GM18520 (cell line): ENCODE data around the gene ARHGEF26.

ENCODE experiments used
- ATAC-seq: cut with Tn5 transposase; IDR thresholded peaks from one replicate; pipeline ENCODE4 v1.9.1; 2021; ENCODE audit not compliant: unreplicated experiment

Gene ARHGEF26

DNA sequence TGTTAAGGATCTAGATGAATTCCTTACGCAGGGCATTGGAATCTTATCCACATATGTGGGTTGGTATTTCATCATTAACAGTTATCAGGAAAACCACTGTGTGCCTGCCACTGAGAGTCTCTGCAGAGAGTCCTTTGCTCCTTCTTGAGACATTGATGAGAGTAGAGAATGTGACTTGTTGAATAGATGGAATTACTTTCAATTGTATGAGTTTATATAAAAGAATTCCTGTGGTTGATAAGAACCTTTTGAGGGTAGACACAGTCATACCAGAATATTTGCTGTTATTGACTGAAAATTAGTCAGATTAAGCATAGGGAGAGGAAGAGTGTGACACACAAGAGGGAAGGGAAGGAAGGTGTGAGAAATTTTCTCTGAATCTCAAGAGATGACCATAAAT, 30.8 kb downstream of the ARHGEF26 start:
- ATAC-seq = no peak

- no peak for ATAC-seq
Measured at GRCh38 chr3:154152741-154153140, 31.6 kb downstream of the ARHGEF26 start.

DNA sequence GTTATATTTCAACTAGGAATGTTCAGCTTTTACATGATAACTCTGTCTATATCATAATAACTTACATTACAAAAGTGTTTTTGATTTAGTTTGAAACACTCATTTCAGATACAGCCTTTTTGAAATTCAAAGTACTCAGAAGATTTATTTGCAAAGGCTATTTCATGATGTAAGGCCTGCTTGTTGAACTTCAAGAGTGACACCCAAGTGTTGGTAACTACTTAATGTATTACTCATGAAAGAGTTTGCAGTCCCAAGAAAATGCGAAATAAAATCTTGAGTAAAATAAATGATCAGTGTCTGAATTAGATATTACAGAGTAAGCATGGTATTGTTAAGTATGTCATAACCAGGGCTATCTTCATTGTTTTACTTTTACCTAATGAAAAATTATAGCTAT, 35.3 kb downstream of the ARHGEF26 start:
- no peak for ATAC-seq

GRCh38 chr3:154161806-154162205, 40.6 kb downstream of the ARHGEF26 start:
- ATAC-seq = no peak

DNA sequence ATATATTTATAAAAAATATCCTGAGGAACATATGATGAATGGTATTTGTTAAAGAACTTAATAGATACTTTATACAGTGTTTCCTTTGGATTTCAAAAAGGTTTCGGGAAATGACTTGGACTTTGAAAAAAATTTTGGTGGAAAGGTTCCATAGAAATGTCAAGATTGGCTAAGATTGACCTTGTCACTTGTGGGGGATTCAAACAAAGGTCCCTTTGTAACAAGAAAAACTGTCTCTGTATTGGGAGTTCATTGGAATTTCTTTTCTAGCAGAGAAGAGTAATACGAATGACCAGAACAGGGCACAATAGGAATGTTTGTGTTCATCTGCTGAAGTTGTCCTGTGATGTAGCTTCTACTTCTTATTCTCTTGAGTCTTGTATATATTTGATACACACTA, 43.2 kb downstream of the ARHGEF26 start:
- no peak for ATAC-seq

DNA sequence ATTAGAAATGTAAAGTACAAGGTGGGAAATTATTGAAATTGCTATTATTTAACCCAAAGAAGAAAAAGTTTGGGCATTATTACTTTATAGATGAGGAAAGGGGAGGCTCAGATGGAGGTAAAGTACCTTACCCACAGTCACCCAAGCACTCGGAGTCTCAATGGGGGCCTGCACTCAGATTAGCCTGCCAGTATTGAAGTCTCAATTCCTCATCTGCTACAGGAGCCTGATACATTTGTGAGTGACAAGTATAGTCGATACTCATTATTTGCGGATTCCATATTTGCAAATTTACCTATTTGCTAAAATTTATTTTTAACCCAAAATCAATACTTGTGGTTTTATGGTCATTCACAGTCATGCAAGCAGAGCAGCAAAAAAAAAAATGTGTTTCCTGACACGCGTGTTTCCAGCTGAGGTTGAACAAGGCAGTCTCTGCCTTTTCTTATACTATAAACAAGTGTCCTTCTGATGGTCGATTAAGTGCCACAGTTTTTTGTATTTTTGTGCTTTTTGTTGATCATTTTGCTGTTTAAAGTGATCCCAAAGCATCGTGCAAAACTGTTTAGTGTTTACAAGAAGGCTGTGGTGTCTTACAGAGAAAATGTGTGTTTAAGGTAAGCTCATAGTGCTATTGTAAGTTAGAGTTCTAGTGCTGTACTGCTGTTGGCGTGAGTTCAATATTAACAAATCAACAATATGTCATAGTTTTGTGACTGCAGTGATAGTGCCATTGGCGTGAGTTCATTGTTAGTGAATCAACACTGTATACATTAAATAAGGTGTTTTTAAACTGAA, 48.0 kb downstream of the ARHGEF26 start:
- no peak for ATAC-seq

- ATAC-seq = no peak
Measured at GRCh38 chr3:154169796-154170110, 48.6 kb downstream of the ARHGEF26 start.

DNA sequence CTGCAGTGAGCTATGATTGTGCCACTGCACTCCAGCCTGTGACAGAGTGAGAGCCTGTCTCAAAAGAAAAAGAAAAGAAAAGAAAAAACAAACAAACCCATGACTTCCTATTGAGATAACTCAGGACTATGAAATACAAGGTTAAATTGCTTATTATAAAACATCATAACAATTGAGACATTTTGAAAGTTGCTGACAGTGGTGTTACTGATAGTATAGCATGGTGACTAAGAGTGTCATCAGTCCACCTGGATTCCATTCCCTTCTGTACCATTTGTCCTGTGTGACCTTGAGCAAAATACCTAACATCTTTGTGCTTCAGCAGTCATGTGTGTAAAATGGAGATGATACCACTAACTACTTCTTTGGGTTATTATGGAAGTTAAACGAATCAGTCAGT, 49.1 kb downstream of the ARHGEF26 start:
- ATAC-seq = no peak

- no peak for ATAC-seq
Measured at GRCh38 chr3:154175041-154175440, 53.9 kb downstream of the ARHGEF26 start.

DNA sequence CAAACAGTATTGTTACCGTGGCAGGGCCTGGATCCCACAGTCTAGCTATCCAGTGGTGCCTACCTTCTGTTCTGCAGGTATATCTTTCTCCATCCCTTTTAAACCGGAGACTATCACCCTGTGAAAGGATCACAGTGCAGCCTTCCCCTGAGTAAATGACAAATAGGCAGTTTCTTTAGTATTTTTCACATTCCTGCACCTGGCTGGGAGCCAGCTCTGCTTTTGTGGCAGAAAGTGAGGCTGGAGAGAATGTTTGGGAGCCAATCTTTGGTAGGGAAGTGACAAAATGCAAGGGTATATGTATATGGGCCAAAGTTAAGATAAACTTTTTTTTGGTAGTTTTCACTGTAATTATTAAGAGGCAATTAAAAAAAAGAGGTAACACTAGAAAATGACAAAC, 54.8 kb downstream of the ARHGEF26 start:
- ATAC-seq = no peak

DNA sequence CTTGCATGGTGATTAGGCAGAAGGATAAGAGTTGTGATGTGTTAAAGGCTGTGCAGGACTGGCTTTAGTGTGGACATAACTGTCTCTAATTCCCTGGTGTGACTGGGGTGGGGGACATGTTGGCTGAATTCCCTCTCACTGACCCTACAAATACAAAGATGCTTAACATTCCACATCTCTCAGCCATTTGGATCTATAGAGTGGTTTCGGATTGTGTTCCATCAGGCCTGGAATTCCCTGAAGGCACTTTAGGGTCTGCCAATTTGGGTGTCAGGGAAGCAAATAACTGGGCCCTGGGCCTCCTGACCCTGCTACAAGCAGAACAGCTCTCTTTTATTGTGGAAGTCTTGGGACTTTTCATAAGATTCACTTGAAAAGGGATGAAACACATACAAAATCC, 56.2 kb downstream of the ARHGEF26 start:
- no peak for ATAC-seq

GRCh38 chr3:154178172-154178571, 57.0 kb downstream of the ARHGEF26 start:
- ATAC-seq = no peak

GRCh38 chr3:154180836-154181691, 59.9 kb downstream of the ARHGEF26 start:
- ATAC-seq = no peak

DNA sequence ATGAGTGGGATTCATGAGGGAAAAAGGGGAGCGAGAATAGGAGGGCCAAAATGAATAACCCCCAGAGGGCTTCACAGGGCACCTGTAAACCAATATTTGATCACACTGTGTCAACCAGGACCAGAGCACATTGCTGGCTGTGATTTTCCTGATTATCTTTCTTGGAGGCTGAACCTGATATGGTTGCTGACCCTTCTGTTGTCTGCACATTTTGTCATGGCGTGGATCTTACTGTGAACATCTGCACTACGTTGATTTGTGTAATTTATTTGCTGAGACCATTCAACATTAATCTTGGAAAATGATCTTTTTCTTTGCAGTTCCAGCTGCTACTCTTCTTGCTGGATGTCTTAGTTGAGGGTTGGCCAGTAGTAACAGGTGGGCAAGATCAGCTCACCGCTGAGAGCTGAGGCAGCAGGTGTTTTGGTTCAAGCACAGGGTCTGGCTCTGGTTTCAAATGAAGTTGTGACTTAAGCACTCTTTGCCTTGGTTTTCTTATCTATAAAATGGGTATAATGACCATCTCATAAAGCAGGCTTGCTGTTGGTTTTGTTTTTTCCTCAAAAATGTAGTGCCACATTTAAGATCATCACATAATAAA, 61.2 kb downstream of the ARHGEF26 start:
- ATAC-seq = no peak

GRCh38 chr3:154182975-154183374, 61.8 kb downstream of the ARHGEF26 start:
- no peak for ATAC-seq

GRCh38 chr3:154184582-154184981, 63.4 kb downstream of the ARHGEF26 start:
- no peak for ATAC-seq

GRCh38 chr3:154188437-154188836, 67.2 kb downstream of the ARHGEF26 start:
- no peak for ATAC-seq

GRCh38 chr3:154188846-154189245, 67.7 kb downstream of the ARHGEF26 start:
- ATAC-seq = no peak

GRCh38 chr3:154191520-154191919, 70.3 kb downstream of the ARHGEF26 start:
- ATAC-seq = no peak

- no peak for ATAC-seq
Measured at GRCh38 chr3:154192225-154192624, 71.0 kb downstream of the ARHGEF26 start.

GRCh38 chr3:154193000-154193615, 71.9 kb downstream of the ARHGEF26 start:
- ATAC-seq = no peak

DNA sequence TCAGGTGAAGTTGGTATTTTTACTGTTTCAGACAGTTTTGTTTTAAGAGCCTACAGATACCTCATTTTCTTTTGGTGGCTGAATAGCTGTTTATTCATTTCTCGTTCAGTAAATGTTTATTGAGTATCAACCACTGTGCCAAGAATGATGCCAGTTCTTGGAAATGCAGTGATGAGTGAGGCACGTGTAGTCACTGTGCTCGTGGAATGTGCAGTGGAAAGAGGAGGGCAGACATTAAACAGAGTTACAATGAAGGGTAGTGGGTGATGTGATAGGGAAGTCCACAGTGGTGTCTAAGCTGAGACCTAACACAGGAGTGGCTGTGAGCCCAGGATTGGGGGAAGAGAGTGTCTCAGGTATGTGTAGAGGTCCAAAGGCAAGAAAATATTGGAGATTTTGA, 73.7 kb downstream of the ARHGEF26 start:
- no peak for ATAC-seq
